HEK293 (cell line): ENCODE results near the gene FSD2.
A peak's percentile ranks its signal among the peaks of the same experiment; 100 is the strongest.

Experiments used
- CTCF ChIA-PET: fragments of 350-600 bp; formaldehyde crosslinking; extraction: SDS; loops from one replicate; lab custom pipeline; 2021; ENCODE audit warnings: antibody characterized with exemption; lab: Yijun Ruan, JAX
- POLR2A ChIA-PET: fragments of 300-600 bp; formaldehyde crosslinking; extraction: SDS; loops from one replicate; lab custom pipeline; 2020; ENCODE audit warnings: antibody characterized with exemption, inconsistent platforms; lab: Yijun Ruan, JAX
- H3K27ac ChIP-seq: fragments of 200-500 bp; sonication (Bioruptor generic); 2 replicates; pipeline ENCODE4 v1.5.1; 2014; ENCODE audit warnings: low read depth, low read length, control low read depth, inconsistent platforms; ENCODE audit errors: extremely low read depth
- H3K36me3 ChIP-seq, 2 experiments: fragments of 200-500 bp in 1 of 2; sonication (Bioruptor generic) in 1 of 2; 1 replicate in 1 of 2; 2 replicates in 1 of 2; pipeline ENCODE4 v1.5.1; 2014 to 2017; ENCODE audit warnings: inconsistent platforms in 2 of 2, low read length in 2 of 2; ENCODE audit not compliant: control insufficient read depth in 2 of 2, insufficient read depth in 1 of 2
- H3K4me1 ChIP-seq: fragments of 200-500 bp; sonication (Bioruptor generic); 2 replicates; pipeline ENCODE4 v1.5.1; 2014; ENCODE audit warnings: mild to moderate bottlenecking, low read length, inconsistent platforms; ENCODE audit not compliant: control insufficient read depth, insufficient read depth
- H3K4me3 ChIP-seq: 2 replicates; pipeline ENCODE4 v1.5.1; 2011; ENCODE audit warnings: low read depth, mild to moderate bottlenecking, control low read depth, low read length, moderate library complexity
- H3K9me3 ChIP-seq: fragments of 200-500 bp; sonication (Bioruptor generic); 2 replicates; pipeline ENCODE4 v1.5.1; 2014; ENCODE audit warnings: low read depth, low read length, inconsistent platforms; ENCODE audit not compliant: control insufficient read depth, insufficient read depth
- BCL11A ChIP-seq: fragments of 450-650 bp; formaldehyde crosslinking; IDR thresholded peaks from 2 replicates; pipeline ENCODE4 v1.5.1; 2016; ENCODE audit warnings: low read depth, missing biosample characterization, missing genetic modification characterization
- IKZF3 ChIP-seq: fragments of 450-650 bp; IDR thresholded peaks from 2 replicates; pipeline ENCODE4 v1.5.0; 2018; ENCODE audit warnings: missing biosample characterization, mild to moderate bottlenecking, missing genetic modification characterization, moderate library complexity
- KLF1 ChIP-seq: fragments of 450-650 bp; formaldehyde crosslinking; IDR thresholded peaks from 2 replicates; pipeline ENCODE4 v1.5.1; 2016; ENCODE audit warnings: missing biosample characterization, missing genetic modification characterization
- SP7 ChIP-seq: fragments of 450-650 bp; formaldehyde crosslinking; IDR thresholded peaks from 2 replicates; pipeline ENCODE4 v1.5.1; 2016; ENCODE audit warnings: missing biosample characterization, missing genetic modification characterization
- TRIM28 ChIP-seq: IDR thresholded peaks from 2 replicates; pipeline ENCODE4 v1.6.1; 2011; ENCODE audit warnings: low read length, control low read depth, borderline replicate concordance
- ZBTB20 ChIP-seq: fragments of 450-650 bp; formaldehyde crosslinking; IDR thresholded peaks from 2 replicates; pipeline ENCODE4 v1.5.1; 2016; ENCODE audit warnings: missing biosample characterization, missing genetic modification characterization
- ZFP37 ChIP-seq: fragments of 450-650 bp; formaldehyde crosslinking; IDR thresholded peaks from 2 replicates; pipeline ENCODE4 v1.5.1; 2016; ENCODE audit warnings: missing biosample characterization, missing genetic modification characterization
- ZNF521 ChIP-seq: fragments of 450-650 bp; formaldehyde crosslinking; IDR thresholded peaks from 2 replicates; pipeline ENCODE4 v1.5.1; 2017; ENCODE audit warnings: missing biosample characterization, mild to moderate bottlenecking, missing genetic modification characterization
- ZNF610 ChIP-seq: fragments of 450-650 bp; formaldehyde crosslinking; IDR thresholded peaks from 2 replicates; pipeline ENCODE4 v1.5.1; 2016; ENCODE audit warnings: missing biosample characterization, missing genetic modification characterization, borderline replicate concordance
- ZNF664 ChIP-seq: fragments of 450-650 bp; formaldehyde crosslinking; IDR thresholded peaks from 2 replicates; pipeline ENCODE4 v1.5.1; 2016; ENCODE audit warnings: missing biosample characterization, missing genetic modification characterization
- TF ChIP-seq, protein P1 (sequence below): IDR thresholded peaks from 2 replicates; pipeline ENCODE4 v1.6.1; 2011; ENCODE audit warnings: mild to moderate bottlenecking, low read depth, low read length, borderline replicate concordance
- TF ChIP-seq, protein P2 (sequence below): fragments of 450-650 bp; formaldehyde crosslinking; IDR thresholded peaks from 2 replicates; pipeline ENCODE4 v1.5.1; 2016; ENCODE audit warnings: missing biosample characterization, missing genetic modification characterization
- TF ChIP-seq, protein P3 (sequence below): fragments of 450-650 bp; formaldehyde crosslinking; IDR thresholded peaks from 2 replicates; pipeline ENCODE4 v1.5.1; 2016; ENCODE audit warnings: missing biosample characterization, missing genetic modification characterization
- TF ChIP-seq, protein P4 (sequence below): fragments of 450-650 bp; formaldehyde crosslinking; IDR thresholded peaks from 2 replicates; pipeline ENCODE4 v1.5.1; 2016; ENCODE audit warnings: missing biosample characterization, missing genetic modification characterization, borderline replicate concordance
- TF ChIP-seq, protein P5 (sequence below): fragments of 450-650 bp; formaldehyde crosslinking; conservative IDR thresholded peaks from 2 replicates; pipeline ENCODE4 v1.5.1; 2016; ENCODE audit warnings: low read depth, missing biosample characterization, missing genetic modification characterization
- TF ChIP-seq, protein P6 (sequence below): fragments of 450-650 bp; formaldehyde crosslinking; IDR thresholded peaks from 2 replicates; pipeline ENCODE4 v1.5.1; 2016; ENCODE audit warnings: missing biosample characterization, missing genetic modification characterization

Gene FSD2

DNA sequence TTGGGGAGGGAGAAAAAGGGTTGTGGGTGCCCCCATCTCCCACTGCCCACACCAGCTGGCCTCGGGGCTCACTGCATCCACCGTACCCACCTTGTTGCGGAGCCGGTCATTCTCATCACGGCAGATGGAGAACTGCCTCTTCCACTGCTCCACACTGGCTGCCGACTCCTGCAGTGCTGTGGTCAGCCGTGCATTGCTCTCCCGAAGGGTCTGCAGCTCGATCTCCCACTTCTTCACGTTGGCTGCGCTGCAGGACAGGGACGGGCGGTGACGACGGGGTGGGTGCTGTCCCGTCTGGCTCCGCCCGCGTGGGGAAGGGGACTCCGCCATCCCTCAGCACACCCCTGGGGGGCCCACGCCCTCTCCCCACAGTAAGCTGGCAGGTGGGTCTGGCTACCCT lies 48.7 kb upstream of the FSD2 start:
- Histone ChIP-seq H3K36me3 (peaks cover 5 to 37% of the 10 kb centered on the region in 2 experiments; a peak in 2 of 3 replicates), H3K27ac (no peak overlapping the region), H3K4me1 (0 out of 2 replicates have a peak, but pooled peaks cover 3% of the 10 kb centered on the region), H3K4me3 (no peak overlapping the region), H3K9me3 (no peaks in the 10 kb centered on the region)
- CTCF ChIA-PET, result no interaction called here
- TF ChIP-seq KLF1 (tag by site-specific recombination) (peak; percentile 25; the same call in 1 of the 2 replicates), TRIM28 (no peak), ZBTB20 (tag by site-specific recombination) (no peak)
- TF ChIP-seq, protein P1, sequence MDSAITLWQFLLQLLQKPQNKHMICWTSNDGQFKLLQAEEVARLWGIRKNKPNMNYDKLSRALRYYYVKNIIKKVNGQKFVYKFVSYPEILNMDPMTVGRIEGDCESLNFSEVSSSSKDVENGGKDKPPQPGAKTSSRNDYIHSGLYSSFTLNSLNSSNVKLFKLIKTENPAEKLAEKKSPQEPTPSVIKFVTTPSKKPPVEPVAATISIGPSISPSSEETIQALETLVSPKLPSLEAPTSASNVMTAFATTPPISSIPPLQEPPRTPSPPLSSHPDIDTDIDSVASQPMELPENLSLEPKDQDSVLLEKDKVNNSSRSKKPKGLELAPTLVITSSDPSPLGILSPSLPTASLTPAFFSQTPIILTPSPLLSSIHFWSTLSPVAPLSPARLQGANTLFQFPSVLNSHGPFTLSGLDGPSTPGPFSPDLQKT, result no peak
- TF ChIP-seq, protein P2, sequence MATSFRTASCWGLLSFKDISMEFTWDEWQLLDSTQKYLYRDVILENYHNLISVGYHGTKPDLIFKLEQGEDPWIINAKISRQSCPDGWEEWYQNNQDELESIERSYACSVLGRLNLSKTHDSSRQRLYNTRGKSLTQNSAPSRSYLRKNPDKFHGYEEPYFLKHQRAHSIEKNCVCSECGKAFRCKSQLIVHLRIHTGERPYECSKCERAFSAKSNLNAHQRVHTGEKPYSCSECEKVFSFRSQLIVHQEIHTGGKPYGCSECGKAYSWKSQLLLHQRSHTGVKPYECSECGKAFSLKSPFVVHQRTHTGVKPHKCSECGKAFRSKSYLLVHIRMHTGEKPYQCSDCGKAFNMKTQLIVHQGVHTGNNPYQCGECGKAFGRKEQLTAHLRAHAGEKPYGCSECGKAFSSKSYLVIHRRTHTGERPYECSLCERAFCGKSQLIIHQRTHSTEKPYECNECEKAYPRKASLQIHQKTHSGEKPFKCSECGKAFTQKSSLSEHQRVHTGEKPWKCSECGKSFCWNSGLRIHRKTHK (tag by site-specific recombination), result no peak
- POLR2A ChIA-PET, result no interaction called here

DNA sequence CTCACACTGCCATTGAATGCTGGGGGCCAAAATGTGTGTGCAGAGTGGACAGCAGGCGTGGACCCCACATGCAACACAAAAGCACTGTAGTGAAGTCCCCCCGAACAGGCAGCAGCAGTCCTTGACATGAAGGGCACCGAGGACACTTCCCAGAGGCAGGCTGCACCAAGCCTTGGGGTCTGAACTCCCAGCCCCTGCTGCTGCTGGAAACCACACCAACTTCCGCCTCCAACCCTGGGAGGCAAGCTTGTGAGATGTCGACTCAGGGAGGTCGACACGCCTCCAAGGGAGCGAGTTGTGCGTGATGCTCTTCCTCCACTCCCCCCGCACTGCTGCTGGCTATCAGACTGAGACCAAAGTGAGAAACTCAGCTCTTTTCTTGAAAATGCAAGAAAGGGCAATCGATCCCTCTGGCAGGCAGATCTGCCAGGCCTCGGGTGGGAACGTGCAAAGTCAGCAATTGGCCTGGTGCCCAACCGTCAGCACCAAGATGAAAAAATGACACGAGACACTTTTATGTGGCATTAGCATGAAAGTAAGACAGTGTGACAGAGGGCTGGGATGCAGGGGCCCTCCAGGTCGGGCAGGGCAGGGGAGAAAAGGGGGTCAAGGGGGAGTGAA lies 47.2 kb upstream of the FSD2 start:
- Histone ChIP-seq H3K4me1 (0 out of 2 replicates have a peak, but pooled peaks cover 3% of the 10 kb centered on the region), H3K36me3 (peaks cover 5 to 42% of the 10 kb centered on the region in 2 experiments; a peak in 2 of 3 replicates), H3K27ac (no peak overlapping the region), H3K4me3 (no peak overlapping the region), H3K9me3 (no peaks in the 10 kb centered on the region)
- no peak for TF ChIP-seq SP7 (tag by site-specific recombination)
- no peak for TF ChIP-seq ZNF610 (tag by site-specific recombination)
- TF ChIP-seq, protein P3, sequence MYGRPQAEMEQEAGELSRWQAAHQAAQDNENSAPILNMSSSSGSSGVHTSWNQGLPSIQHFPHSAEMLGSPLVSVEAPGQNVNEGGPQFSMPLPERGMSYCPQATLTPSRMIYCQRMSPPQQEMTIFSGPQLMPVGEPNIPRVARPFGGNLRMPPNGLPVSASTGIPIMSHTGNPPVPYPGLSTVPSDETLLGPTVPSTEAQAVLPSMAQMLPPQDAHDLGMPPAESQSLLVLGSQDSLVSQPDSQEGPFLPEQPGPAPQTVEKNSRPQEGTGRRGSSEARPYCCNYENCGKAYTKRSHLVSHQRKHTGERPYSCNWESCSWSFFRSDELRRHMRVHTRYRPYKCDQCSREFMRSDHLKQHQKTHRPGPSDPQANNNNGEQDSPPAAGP (tag by site-specific recombination), result no peak
- TF ChIP-seq BCL11A (tag by site-specific recombination), result no peak
- TF ChIP-seq, protein P4, sequence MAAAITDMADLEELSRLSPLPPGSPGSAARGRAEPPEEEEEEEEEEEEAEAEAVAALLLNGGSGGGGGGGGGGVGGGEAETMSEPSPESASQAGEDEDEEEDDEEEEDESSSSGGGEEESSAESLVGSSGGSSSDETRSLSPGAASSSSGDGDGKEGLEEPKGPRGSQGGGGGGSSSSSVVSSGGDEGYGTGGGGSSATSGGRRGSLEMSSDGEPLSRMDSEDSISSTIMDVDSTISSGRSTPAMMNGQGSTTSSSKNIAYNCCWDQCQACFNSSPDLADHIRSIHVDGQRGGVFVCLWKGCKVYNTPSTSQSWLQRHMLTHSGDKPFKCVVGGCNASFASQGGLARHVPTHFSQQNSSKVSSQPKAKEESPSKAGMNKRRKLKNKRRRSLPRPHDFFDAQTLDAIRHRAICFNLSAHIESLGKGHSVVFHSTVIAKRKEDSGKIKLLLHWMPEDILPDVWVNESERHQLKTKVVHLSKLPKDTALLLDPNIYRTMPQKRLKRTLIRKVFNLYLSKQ, result no peak
- TF ChIP-seq ZFP37 (tag by site-specific recombination), result no peak
- no peak for TF ChIP-seq ZBTB20 (tag by site-specific recombination)
- POLR2A ChIA-PET, result interaction anchor here (0.6 kb wide), 1 partner anchor 317 kb away, joined by 9 read pairs; no protein-coding TSS in a partner anchor
- CTCF ChIA-PET, result no interaction called here

DNA sequence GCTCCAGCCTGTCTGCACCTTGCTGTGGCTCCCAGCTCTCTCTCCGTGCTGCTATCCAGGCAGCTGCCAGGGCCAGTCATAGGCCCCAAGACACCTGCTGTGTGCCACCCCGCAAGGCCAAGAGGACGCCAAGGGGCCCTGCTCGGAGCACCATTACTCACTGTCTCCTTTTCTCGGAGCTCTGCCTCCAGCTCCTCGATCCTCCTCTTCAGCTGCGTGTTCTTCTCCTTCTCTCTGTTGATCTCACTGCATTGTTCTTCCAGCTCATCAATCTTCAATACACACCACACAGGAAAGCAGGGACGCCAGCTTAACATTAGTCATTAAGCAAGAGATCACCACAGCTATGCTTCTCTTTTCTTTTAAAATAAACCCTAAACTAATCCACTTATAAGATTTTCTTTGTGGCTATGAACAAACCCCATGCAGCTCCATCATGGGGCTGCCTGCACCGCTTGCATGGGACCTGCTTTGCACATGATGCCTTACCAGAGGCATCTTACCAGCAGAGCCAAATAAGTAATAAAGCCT lies 46.2 kb upstream of the FSD2 start:
- Histone ChIP-seq H3K4me1 (0 out of 2 replicates have a peak, but pooled peaks cover 3% of the 10 kb centered on the region), H3K36me3 (peaks cover 5 to 52% of the 10 kb centered on the region in 2 experiments; a peak in 1 of 3 replicates), H3K9me3 (no peaks in the 10 kb centered on the region), H3K4me3 (no peak overlapping the region), H3K27ac (no peak overlapping the region)
- POLR2A ChIA-PET, result no interaction called here
- CTCF ChIA-PET, result interaction anchor here (0.7 to 5.0 kb wide), 3 partner anchors 12 to 160 kb away, joined by 3 to 54 read pairs (median 9); partner anchors contain the start of gene C15orf40
- TF ChIP-seq ZNF664 (no peak), ZNF521 (tag by site-specific recombination) (no peak), IKZF3 (no peak)
- TF ChIP-seq, protein P5, sequence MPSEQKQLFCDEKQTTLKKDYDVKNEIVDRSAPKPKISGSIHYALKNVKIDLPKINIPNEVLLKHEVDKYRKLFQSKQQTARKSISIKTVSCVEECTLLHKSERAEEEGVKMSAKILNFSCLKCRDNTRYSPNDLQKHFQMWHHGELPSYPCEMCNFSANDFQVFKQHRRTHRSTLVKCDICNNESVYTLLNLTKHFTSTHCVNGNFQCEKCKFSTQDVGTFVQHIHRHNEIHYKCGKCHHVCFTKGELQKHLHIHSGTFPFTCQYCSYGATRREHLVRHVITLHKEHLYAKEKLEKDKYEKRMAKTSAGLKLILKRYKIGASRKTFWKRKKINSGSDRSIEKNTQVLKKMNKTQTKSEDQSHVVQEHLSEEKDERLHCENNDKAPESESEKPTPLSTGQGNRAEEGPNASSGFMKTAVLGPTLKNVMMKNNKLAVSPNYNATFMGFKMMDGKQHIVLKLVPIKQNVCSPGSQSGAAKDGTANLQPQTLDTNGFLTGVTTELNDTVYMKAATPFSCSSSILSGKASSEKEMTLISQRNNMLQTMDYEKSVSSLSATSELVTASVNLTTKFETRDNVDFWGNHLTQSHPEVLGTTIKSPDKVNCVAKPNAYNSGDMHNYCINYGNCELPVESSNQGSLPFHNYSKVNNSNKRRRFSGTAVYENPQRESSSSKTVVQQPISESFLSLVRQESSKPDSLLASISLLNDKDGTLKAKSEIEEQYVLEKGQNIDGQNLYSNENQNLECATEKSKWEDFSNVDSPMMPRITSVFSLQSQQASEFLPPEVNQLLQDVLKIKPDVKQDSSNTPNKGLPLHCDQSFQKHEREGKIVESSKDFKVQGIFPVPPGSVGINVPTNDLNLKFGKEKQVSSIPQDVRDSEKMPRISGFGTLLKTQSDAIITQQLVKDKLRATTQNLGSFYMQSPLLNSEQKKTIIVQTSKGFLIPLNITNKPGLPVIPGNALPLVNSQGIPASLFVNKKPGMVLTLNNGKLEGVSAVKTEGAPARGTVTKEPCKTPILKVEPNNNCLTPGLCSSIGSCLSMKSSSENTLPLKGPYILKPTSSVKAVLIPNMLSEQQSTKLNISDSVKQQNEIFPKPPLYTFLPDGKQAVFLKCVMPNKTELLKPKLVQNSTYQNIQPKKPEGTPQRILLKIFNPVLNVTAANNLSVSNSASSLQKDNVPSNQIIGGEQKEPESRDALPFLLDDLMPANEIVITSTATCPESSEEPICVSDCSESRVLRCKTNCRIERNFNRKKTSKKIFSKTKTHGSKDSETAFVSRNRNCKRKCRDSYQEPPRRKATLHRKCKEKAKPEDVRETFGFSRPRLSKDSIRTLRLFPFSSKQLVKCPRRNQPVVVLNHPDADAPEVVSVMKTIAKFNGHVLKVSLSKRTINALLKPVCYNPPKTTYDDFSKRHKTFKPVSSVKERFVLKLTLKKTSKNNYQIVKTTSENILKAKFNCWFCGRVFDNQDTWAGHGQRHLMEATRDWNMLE, result no peak
- TF ChIP-seq, protein P6, sequence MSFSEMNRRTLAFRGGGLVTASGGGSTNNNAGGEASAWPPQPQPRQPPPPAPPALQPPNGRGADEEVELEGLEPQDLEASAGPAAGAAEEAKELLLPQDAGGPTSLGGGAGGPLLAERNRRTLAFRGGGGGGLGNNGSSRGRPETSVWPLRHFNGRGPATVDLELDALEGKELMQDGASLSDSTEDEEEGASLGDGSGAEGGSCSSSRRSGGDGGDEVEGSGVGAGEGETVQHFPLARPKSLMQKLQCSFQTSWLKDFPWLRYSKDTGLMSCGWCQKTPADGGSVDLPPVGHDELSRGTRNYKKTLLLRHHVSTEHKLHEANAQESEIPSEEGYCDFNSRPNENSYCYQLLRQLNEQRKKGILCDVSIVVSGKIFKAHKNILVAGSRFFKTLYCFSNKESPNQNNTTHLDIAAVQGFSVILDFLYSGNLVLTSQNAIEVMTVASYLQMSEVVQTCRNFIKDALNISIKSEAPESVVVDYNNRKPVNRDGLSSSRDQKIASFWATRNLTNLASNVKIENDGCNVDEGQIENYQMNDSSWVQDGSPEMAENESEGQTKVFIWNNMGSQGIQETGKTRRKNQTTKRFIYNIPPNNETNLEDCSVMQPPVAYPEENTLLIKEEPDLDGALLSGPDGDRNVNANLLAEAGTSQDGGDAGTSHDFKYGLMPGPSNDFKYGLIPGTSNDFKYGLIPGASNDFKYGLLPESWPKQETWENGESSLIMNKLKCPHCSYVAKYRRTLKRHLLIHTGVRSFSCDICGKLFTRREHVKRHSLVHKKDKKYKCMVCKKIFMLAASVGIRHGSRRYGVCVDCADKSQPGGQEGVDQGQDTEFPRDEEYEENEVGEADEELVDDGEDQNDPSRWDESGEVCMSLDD (tag by site-specific recombination), result no peak
